Tibial nerve (tissue), 4 donors: ENCODE results near the gene KIAA1217.

Experiments used
- CTCF ChIP-seq, 5 experiments: fragments of 200-600 bp in 3 of 5; fragments of 450-650 bp in 2 of 5; sonication (generic) in 3 of 5; IDR thresholded peaks; one replicate each; pipeline ENCODE4 v1.5.1; 2016 to 2019; ENCODE audit warnings: antibody characterized with exemption in 5 of 5, mild to moderate bottlenecking in 3 of 5, moderate library complexity in 2 of 5
- EP300 ChIP-seq, 2 donors: sonication (generic); formaldehyde crosslinking; IDR thresholded peaks; one replicate each; pipeline ENCODE4 v1.6.1; 2017; ENCODE audit warnings: antibody characterized with exemption in 2 of 2, mild to moderate bottlenecking in 1 of 2
- POLR2A ChIP-seq, 2 donors: fragments of 450-650 bp; IDR thresholded peaks; one replicate each; pipeline ENCODE4 v1.6.1; 2017; ENCODE audit warnings: antibody characterized with exemption in 2 of 2, mild to moderate bottlenecking in 2 of 2, moderate library complexity in 2 of 2

- TF ChIP-seq POLR2A (IDR thresholded peaks at IDR 0.05): no peak
- no peak for TF ChIP-seq EP300 (IDR thresholded peaks at IDR 0.05)
- no peak for TF ChIP-seq CTCF (IDR thresholded peaks at IDR 0.05)
These were observed 325.0 kb downstream of the KIAA1217 start for GRCh38 chr10:24533981-24534380.
